Activated CD4-positive, alpha-beta T cell treated with anti-CD3 and anti-CD28 coated beads, Interleukin-2, amount 10 ng/mL, durations not matched to agents 24 days and 14 days (primary cell): ENCODE results near the gene LRRC4C. TPM values are rescaled to one million over a fixed set of nuclear protein-coding genes. Genes with fewer than 3 reads are reported as not detected.

ENCODE experiments used
- DNase-seq: peaks from one replicate; pipeline ENCODE4 v3.0.0; 2022
- H3K27ac Mint-ChIP-seq: one replicate; pipeline ENCODE4 v1.8.0; 2022; ENCODE audit warnings: mild to moderate bottlenecking, mixed read lengths
- H3K27me3 Mint-ChIP-seq: one replicate; pipeline ENCODE4 v1.8.0; 2022; ENCODE audit warnings: mixed read lengths
- H3K36me3 Mint-ChIP-seq: one replicate; pipeline ENCODE4 v1.8.0; 2022; ENCODE audit warnings: low read depth, mild to moderate bottlenecking, mixed read lengths
- H3K4me1 Mint-ChIP-seq: one replicate; pipeline ENCODE4 v1.8.0; 2021; ENCODE audit warnings: mixed read lengths
- H3K4me3 Mint-ChIP-seq: one replicate; pipeline ENCODE4 v1.8.0; 2022; ENCODE audit warnings: mild to moderate bottlenecking, moderate library complexity, mixed read lengths
- H3K9me3 Mint-ChIP-seq: one replicate; pipeline ENCODE4 v1.8.0; 2021; ENCODE audit warnings: mixed read lengths
- intact Hi-C: fragments of 100-400 bp; cut with micrococcal nuclease; formaldehyde crosslinking; loops from one replicate; pipeline ENCODE4 v1.15.1; 2023
- total RNA-seq: library from RNA; stranded (reverse); gene quantifications from 2 replicates; pipeline ENCODE4 v1.2.3, GENCODE V29; 2022

Gene LRRC4C
- total RNA-seq, 1 donor from 2014 or later: not detected

DNA sequence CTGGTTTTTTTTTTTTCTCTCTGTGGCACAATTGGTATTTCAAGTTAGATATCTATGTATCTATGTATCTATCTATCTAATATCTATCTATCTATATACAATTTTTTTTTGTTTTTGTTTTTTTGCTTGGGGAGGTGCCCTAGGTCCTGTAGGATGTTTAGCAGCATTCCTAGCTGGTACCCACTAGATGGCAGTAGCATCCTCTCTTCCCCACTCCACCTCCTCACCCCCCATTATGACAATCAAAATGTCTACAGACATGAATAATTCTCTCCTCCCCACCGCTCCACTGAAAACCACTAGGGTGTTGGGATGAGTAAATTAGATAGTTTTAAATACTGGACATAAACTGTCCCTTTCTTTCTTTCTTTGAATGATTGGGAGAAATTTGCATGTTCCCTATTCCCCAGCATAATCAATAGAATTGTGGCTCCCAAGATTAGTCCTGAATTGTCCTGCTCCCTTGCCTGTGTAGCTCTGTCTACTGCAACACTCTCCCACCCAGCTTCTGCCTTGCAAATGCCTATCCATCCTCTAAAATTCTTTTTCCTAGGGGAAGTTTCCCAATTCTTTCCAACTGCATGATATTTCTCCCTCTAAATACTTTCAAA is 1152.4 kb downstream of the LRRC4C start:
- Mint-ChIP-seq H3K36me3 (no peaks in the 10 kb centered on the region), H3K4me1 (no peaks in the 10 kb centered on the region), H3K9me3 (no peaks in the 10 kb centered on the region), H3K27ac (no peak overlapping the region), H3K27me3 (no peaks in the 10 kb centered on the region), H3K4me3 (no peak overlapping the region)
- intact Hi-C loops: no loop called here
- DNase-seq: no peak

DNA sequence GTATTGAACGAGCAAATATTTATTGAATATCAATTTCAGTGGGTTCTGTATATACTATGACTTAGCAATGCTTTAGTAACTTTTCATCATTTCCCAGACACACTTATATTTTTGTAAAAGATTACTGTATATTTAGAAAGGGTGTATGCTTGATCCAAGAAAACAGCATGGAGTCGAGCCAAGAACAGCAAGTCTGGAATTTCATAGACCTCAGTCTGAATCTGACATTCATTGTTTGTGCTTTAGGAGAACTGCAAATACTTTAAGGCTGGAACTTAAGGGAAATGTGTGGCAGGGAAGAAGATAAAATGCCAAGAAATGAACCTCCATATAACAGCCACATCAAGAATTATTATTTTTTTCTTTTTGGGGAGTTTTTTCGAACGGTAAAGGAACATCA is 1156.8 kb downstream of the LRRC4C start:
- no peak overlapping the region for H3K27ac Mint-ChIP-seq
- DNase-seq: no peak
- no peak overlapping the region for H3K4me3 Mint-ChIP-seq
- H3K36me3 Mint-ChIP-seq: no peaks in the 10 kb centered on the region
- intact Hi-C loops: no loop called here
- H3K9me3 Mint-ChIP-seq: no peaks in the 10 kb centered on the region
- H3K4me1 Mint-ChIP-seq: no peaks in the 10 kb centered on the region
- no peaks in the 10 kb centered on the region for H3K27me3 Mint-ChIP-seq

DNA sequence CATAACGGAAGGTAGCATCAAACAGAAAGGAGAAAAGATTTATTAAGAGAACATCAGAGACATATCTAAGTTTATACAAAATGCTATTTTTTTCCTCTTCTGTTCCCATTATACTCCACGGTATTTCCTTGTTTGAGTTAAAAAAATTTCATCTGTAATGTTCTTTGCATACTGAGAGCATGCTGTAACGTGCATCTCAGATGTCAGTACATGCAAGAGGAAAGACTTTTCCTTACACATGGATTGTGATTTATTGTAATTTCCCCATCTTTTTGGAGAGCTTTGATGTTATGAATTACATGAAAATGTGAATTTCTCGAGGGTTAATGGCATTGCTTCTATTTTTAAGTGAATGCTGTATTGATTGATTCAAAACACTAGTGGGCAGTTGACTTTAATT is 1164.0 kb downstream of the LRRC4C start:
- no peak overlapping the region for H3K27ac Mint-ChIP-seq
- peaks cover 15% of the 10 kb centered on the region for H3K27me3 Mint-ChIP-seq
- H3K4me1 Mint-ChIP-seq: peaks cover 8% of the 10 kb centered on the region
- no peak overlapping the region for H3K4me3 Mint-ChIP-seq
- intact Hi-C loops: no loop called here
- DNase-seq: no peak
- peaks cover 4% of the 10 kb centered on the region for H3K9me3 Mint-ChIP-seq
- no peaks in the 10 kb centered on the region for H3K36me3 Mint-ChIP-seq

DNA sequence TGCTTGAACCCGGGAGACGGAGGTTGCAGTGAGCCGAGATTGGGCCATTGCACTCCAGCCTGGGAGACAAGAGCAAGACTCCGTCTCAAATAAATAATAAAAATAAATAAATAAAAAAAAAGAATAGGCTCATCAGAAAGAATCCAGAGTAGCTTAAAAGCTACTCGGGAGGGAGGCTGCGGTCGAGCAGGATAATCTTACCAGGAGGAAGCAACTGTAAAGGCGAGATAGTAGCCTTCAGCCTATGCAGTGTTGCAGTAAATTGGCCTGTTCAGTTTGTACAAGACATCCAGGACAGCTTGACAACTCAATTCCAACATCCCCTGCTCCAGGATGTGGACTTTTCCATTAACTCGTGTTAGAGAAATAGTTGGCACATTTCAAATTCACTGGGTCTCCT is 1164.7 kb downstream of the LRRC4C start:
- Mint-ChIP-seq H3K27me3 (peaks cover 15% of the 10 kb centered on the region), H3K36me3 (no peaks in the 10 kb centered on the region), H3K9me3 (peaks cover 4% of the 10 kb centered on the region), H3K4me3 (no peak overlapping the region), H3K27ac (no peak overlapping the region), H3K4me1 (peaks cover 8% of the 10 kb centered on the region)
- intact Hi-C loops: no loop called here
- no peak for DNase-seq

DNA sequence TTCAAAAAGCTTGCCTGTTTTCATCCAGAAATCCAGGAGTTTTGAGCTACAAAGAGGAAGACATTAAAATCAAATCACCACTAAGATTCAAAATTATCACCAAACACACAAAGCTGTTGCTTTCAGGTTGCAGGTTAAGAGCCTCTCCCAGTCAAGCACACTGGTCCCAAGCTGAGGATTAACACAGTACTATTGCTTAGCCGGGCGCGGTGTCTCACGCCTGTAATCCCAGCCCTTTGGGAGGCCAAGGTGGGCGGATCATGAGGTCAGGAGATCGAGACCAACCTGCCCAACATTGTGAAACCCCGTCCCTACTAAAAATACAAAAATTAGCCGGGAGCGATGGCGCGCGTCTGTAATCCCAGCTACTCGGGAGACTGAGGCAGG is 1165.1 kb downstream of the LRRC4C start:
- peaks cover 8% of the 10 kb centered on the region for H3K4me1 Mint-ChIP-seq
- H3K27ac Mint-ChIP-seq: no peak overlapping the region
- no peak overlapping the region for H3K4me3 Mint-ChIP-seq
- intact Hi-C loops: no loop called here
- H3K9me3 Mint-ChIP-seq: peaks cover 4% of the 10 kb centered on the region
- no peaks in the 10 kb centered on the region for H3K36me3 Mint-ChIP-seq
- peaks cover 15% of the 10 kb centered on the region for H3K27me3 Mint-ChIP-seq
- DNase-seq: no peak

GRCh38 chr11:40293655-40294348 is 1165.7 kb downstream of the LRRC4C start:
- Mint-ChIP-seq H3K27ac (no peak overlapping the region), H3K27me3 (peaks cover 15% of the 10 kb centered on the region), H3K4me1 (peaks cover 8% of the 10 kb centered on the region), H3K9me3 (peaks cover 4% of the 10 kb centered on the region), H3K36me3 (no peaks in the 10 kb centered on the region), H3K4me3 (peak overlapping the region; percentile 79)
- peak; percentile 76 for DNase-seq
- intact Hi-C loops: no loop called here

DNA sequence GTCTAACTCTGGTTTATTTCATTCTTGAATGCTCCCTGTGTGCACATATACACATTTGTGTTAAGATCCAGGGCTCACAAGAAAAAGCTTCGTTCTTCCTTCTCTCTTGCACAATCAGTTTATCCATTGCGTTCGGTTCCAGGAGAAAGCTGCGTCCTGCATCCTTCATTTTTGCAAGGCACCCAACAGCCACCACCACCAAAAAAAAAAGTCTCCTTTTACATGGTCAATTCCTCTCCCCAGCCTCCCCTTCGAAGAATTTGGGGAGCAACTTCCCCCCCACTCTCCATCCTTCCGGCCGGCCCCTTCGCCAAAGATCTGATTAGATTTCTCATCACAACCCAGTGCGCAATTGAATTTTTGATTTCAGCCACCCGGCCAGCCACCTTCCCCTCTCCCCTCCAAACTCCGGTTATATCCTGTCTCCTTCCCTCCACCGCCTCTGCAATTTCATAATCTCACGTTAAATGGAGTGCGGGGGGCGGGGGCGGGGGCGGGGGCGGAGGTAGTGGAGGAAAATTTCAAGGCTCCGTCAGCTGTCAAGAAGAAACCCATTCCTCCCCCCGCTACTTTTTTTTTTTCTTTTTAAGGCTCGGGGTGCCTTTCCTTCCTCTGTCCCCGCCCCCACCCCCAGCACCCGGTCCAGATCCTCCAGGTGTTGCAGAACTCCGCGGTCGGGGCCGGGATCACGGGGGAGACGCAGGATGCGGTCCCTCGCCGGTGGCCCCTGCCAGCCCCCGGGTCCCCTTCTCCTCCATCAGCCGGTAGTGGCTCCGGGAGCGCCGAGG is 1166.5 kb downstream of the LRRC4C start:
- Mint-ChIP-seq H3K9me3 (peaks cover 4% of the 10 kb centered on the region), H3K27ac (no peak overlapping the region), H3K4me3 (peak overlapping the region; percentile 79), H3K4me1 (peaks cover 8% of the 10 kb centered on the region), H3K27me3 (peaks cover 15% of the 10 kb centered on the region), H3K36me3 (no peaks in the 10 kb centered on the region)
- intact Hi-C loops: no loop called here
- no peak for DNase-seq

DNA sequence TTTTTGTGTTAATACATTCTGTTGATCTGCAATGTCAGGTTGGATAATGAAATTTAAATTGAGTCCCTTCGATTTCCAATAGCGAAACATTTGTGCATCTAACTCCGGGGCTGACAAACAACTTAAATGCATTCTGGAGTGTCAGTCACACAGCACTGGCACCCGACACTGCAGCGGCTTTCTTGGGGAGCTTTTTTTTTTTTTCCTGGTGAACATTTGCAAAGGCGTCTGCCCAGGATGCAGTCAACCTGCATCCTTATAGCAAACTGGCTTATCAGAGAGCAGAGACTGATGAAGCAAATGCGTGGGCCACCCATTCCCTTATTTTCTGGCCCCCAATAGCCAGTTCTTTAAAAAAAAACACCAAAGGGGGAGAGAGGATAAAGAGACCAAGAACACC is 1167.7 kb downstream of the LRRC4C start:
- Mint-ChIP-seq H3K9me3 (peaks cover 4% of the 10 kb centered on the region), H3K4me1 (peaks cover 8% of the 10 kb centered on the region), H3K27me3 (peaks cover 15% of the 10 kb centered on the region), H3K4me3 (no peak overlapping the region), H3K36me3 (no peaks in the 10 kb centered on the region), H3K27ac (no peak overlapping the region)
- intact Hi-C loops: no loop called here
- DNase-seq: no peak

DNA sequence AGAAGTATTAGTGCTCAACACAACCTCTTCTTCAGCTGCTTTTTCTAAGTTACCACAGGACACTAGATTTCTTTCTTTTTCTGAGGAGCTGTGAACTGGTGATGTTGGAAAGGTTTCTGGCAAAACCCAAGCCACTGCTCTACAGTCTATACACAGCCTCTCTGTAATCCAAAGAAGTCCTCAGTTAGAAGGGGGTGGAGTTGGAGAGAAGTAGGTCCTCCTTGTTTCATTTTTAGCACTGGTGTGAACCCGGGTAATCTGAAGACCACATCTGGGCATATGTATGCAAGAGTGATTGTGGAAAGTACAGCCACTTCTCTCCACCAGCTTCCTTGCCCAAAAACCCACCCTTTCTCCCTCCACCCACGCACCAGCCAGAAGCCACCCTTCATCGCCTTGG is 1168.1 kb downstream of the LRRC4C start:
- H3K27ac Mint-ChIP-seq: no peak overlapping the region
- no peaks in the 10 kb centered on the region for H3K36me3 Mint-ChIP-seq
- H3K27me3 Mint-ChIP-seq: peaks cover 15% of the 10 kb centered on the region
- peaks cover 4% of the 10 kb centered on the region for H3K9me3 Mint-ChIP-seq
- intact Hi-C loops: no loop called here
- DNase-seq: no peak
- peaks cover 8% of the 10 kb centered on the region for H3K4me1 Mint-ChIP-seq
- H3K4me3 Mint-ChIP-seq: no peak overlapping the region

DNA sequence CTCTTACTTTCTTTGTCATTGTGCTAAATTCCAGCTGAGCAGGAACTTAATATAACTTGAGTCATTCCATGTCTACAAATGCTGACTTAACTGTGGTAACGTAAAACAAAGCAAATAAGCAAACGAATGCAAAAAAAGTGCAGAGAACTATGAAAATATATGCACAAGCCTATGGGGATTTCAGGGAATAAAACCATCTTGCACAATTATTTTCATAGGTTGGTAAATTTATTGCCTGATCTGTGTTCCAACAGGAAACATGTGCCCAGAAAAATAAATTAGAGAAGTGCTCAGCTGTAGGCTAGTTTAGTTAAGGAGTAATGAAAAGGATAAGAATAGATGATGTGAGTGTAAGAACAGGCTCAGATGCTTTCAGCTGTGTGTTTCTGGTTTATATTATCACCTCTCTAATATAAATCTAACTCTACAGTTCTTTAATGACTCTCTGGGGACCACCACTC is 1169.3 kb downstream of the LRRC4C start:
- Mint-ChIP-seq H3K36me3 (no peaks in the 10 kb centered on the region), H3K27me3 (peaks cover 15% of the 10 kb centered on the region), H3K27ac (no peak overlapping the region), H3K4me1 (peaks cover 8% of the 10 kb centered on the region), H3K9me3 (peaks cover 4% of the 10 kb centered on the region), H3K4me3 (no peak overlapping the region)
- intact Hi-C loops: no loop called here
- DNase-seq: no peak

DNA sequence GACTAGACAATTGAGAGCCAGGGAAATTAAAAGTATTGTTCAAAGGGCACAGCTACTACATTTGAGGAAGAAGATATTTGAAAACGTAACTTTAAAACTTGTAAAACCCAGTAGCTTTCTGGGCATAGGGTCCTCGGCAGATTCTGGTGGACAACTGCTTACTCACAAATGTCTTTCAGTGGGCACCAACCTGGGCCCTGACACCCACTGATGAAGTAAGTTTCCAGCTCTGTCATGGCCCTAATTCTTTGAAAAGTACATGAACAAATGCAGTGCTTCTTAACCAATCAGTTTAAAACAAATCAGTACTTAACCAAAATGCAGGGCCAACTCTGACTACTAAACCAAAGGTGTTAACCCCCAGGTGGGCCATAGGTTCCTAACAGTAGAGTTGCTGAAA is 1170.1 kb downstream of the LRRC4C start:
- no peak overlapping the region for H3K27ac Mint-ChIP-seq
- no peak overlapping the region for H3K4me3 Mint-ChIP-seq
- H3K4me1 Mint-ChIP-seq: peaks cover 8% of the 10 kb centered on the region
- H3K36me3 Mint-ChIP-seq: no peaks in the 10 kb centered on the region
- H3K9me3 Mint-ChIP-seq: peaks cover 6% of the 10 kb centered on the region
- intact Hi-C loops: no loop called here
- DNase-seq: no peak
- H3K27me3 Mint-ChIP-seq: peaks cover 15% of the 10 kb centered on the region

DNA sequence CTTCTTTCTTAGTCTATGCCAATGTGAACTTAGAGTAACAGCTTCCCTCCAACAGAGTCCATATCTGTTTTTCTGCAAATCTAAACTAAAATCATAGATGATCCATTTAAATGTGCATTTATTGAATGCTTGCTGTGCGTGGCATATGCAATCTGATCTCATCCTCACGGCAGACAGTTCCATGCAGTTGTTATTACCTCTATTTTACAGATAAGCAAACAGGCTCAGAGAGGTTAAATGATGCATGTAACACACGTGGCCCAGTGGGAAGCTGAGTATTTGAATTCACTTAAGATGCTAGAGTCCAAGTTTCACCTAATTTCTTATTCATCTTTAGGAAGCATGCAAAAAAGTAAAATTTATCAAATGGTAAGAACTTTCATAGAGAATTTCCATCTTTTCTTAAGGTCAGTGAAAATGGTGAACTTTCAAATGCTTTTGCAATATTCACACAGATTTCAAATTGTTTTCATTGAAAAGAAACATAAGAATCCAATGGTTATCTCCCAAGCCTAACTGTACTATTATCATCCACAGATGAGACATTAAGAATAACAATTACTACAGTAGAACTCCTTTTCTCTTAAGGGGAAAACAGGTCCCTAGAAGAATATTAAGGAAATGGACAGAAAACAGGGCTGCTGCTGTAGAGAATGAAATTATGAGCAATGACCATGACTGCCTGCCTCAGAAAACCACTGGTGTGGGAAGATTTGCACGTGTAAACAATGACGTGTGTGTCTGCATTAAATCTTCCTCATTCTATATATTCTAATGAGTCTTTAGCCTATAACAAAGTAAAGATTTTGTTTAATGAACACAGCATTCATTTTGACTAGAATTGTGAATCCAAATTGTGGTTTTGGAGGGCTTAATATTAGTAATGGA is 1171.3 kb downstream of the LRRC4C start:
- H3K27ac Mint-ChIP-seq: no peak overlapping the region
- H3K4me3 Mint-ChIP-seq: no peak overlapping the region
- intact Hi-C loops: no loop called here

GRCh38 chr11:40286137-40286536 is 1173.3 kb downstream of the LRRC4C start:
- H3K4me1 Mint-ChIP-seq: no peaks in the 10 kb centered on the region
- H3K27me3 Mint-ChIP-seq: no peaks in the 10 kb centered on the region
- no peak overlapping the region for H3K27ac Mint-ChIP-seq
- no peaks in the 10 kb centered on the region for H3K36me3 Mint-ChIP-seq
- H3K9me3 Mint-ChIP-seq: peaks cover 3% of the 10 kb centered on the region
- intact Hi-C loops: no loop called here
- H3K4me3 Mint-ChIP-seq: no peak overlapping the region
- no peak for DNase-seq

More for the DNA sequence above, 1171.3 kb downstream of the LRRC4C start:
- no peak for DNase-seq
- Mint-ChIP-seq H3K36me3 (no peaks in the 10 kb centered on the region), H3K9me3 (peaks cover 3% of the 10 kb centered on the region), H3K27me3 (peaks cover 9% of the 10 kb centered on the region), H3K4me1 (peaks cover 3% of the 10 kb centered on the region)
